Measurements from ENCODE around the gene CACNB2. TPM values are rescaled to one million over a fixed set of nuclear protein-coding genes. Genes with fewer than 3 reads are reported as not detected.

CACNB2 gene
- total RNA-seq, 1 donor from 2014 or later: 0.96 TPM

DNA sequence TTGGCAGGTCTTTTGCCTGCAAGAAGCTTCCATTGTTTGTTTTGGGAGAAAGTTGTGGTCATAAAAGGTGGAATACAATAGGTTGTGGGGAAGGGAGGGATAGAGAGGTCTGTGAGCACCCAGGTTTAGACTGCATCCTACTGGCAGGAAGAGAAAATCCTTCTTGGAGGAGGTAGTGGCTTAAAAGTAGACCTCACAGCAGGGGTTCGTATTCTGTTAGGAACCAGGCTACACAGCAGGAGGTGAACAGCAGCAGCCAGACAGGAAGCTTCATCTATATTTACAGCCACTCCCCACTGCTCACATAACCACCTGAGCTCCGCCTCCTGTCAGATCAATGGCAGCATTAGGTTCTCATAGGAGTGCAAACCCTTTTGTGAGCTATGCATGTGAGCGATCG, 265.9 kb downstream of the CACNB2 start:
- no peaks in the 10 kb centered on the region for H3K27me3 ChIP-seq
- no peaks in the 10 kb centered on the region for H3K4me1 ChIP-seq
- H3K4me3 ChIP-seq: no peak overlapping the region
- no peaks in the 10 kb centered on the region for H3K9me3 ChIP-seq
- TF ChIP-seq, protein P1, sequence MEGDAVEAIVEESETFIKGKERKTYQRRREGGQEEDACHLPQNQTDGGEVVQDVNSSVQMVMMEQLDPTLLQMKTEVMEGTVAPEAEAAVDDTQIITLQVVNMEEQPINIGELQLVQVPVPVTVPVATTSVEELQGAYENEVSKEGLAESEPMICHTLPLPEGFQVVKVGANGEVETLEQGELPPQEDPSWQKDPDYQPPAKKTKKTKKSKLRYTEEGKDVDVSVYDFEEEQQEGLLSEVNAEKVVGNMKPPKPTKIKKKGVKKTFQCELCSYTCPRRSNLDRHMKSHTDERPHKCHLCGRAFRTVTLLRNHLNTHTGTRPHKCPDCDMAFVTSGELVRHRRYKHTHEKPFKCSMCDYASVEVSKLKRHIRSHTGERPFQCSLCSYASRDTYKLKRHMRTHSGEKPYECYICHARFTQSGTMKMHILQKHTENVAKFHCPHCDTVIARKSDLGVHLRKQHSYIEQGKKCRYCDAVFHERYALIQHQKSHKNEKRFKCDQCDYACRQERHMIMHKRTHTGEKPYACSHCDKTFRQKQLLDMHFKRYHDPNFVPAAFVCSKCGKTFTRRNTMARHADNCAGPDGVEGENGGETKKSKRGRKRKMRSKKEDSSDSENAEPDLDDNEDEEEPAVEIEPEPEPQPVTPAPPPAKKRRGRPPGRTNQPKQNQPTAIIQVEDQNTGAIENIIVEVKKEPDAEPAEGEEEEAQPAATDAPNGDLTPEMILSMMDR (IDR thresholded peaks at IDR 0.05): no peak
- intact Hi-C loops (cut with DNase I): no loop called here
- no peaks in the 10 kb centered on the region for H3K36me3 ChIP-seq
- no peak for DNase-seq (ENCODE audit: low spot score in 2 of 2)
- no peak overlapping the region for H3K27ac ChIP-seq

- TF ChIP-seq, protein P1 (IDR thresholded peaks at IDR 0.05): no peak
- H3K4me3 ChIP-seq: no peak overlapping the region
- peaks cover 0 to 4% of the 10 kb centered on the region in 2 donors for H3K4me1 ChIP-seq
Observed at GRCh38 chr10:18409599-18410397, 269.6 kb downstream of the CACNB2 start.

GRCh38 chr10:18414061-18414460, 273.8 kb downstream of the CACNB2 start:
- Histone ChIP-seq H3K4me1 (peaks cover 0 to 4% of the 10 kb centered on the region in 2 donors), H3K4me3 (no peak overlapping the region), H3K9me3 (no peaks in the 10 kb centered on the region), H3K27ac (no peak overlapping the region), H3K36me3 (no peaks in the 10 kb centered on the region), H3K27me3 (no peaks in the 10 kb centered on the region)
- DNase-seq (ENCODE audit: low spot score in 2 of 2): no peak
- TF ChIP-seq, protein P1 (IDR thresholded peaks at IDR 0.05): no peak
- intact Hi-C loops (cut with DNase I): loop anchor here (5.0 kb wide), 1 partner anchor 58 kb away; no protein-coding TSS in a partner anchor

More at GRCh38 chr10:18409599-18410397, 269.6 kb downstream of the CACNB2 start:
- H3K9me3 ChIP-seq: no peaks in the 10 kb centered on the region
- H3K27me3 ChIP-seq: no peaks in the 10 kb centered on the region
- no peak overlapping the region for H3K27ac ChIP-seq
- intact Hi-C loops (cut with DNase I): loop anchor here (5.0 kb wide), 1 partner anchor 63 kb away; no protein-coding TSS in a partner anchor
- no peak for DNase-seq (ENCODE audit: low spot score in 2 of 2)
- no peaks in the 10 kb centered on the region for H3K36me3 ChIP-seq

DNA sequence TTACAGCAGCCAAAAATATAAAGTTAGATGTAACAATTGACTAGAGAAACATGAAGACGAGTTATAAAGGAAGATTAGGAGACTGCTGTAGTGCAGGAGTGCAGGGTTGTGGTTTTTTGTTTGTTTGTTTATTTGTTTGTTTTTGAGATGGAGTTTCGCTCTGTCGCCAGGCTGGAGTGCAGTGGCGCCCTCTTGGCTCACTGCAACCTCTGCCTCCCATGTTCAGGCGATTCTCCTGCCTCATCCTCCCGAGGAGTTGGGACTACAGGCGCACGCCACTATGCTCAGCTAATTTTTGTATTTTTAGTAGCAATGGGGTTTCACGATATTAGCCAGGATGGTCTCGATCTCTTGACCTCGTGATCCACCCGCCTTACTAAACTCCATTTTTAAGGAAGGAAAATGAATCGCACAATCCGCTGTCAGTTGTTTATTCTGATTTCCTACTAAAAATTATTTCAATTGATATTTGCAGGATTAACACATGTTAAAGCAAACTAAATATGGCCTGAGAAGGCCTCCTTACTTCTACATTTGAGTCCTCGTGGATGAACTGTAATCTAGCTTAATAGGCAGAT, 277.8 kb downstream of the CACNB2 start:
- Histone ChIP-seq H3K9me3 (no peaks in the 10 kb centered on the region), H3K27me3 (no peaks in the 10 kb centered on the region), H3K36me3 (no peaks in the 10 kb centered on the region), H3K27ac (no peak overlapping the region), H3K4me3 (no peak overlapping the region), H3K4me1 (peaks cover 0 to 4% of the 10 kb centered on the region in 2 donors)
- intact Hi-C loops (cut with DNase I): no loop called here
- TF ChIP-seq, protein P1 (IDR thresholded peaks at IDR 0.05): no peak
- DNase-seq (ENCODE audit: low spot score in 2 of 2): no peak

- H3K4me3 ChIP-seq: no peak overlapping the region
- DNase-seq (ENCODE audit: low spot score in 2 of 2): no peak
- no peaks in the 10 kb centered on the region for H3K36me3 ChIP-seq
- peaks cover 0 to 4% of the 10 kb centered on the region in 2 donors for H3K4me1 ChIP-seq
- intact Hi-C loops (cut with DNase I): no loop called here
- TF ChIP-seq, protein P1 (IDR thresholded peaks at IDR 0.05): no peak
- H3K9me3 ChIP-seq: no peaks in the 10 kb centered on the region
- no peaks in the 10 kb centered on the region for H3K27me3 ChIP-seq
- H3K27ac ChIP-seq: no peak overlapping the region
Observed at GRCh38 chr10:18418541-18419215, 278.5 kb downstream of the CACNB2 start.

Data from ascending aorta (tissue), 2 donors.